ENCODE data around the gene GIT1. TPM values are rescaled to one million over a fixed set of nuclear protein-coding genes. Genes with fewer than 3 reads are reported as not detected.

Gene GIT1
- total and polyA plus RNA-seq, 2 of the 13 experiments (the other 11 are each of a cell fraction or from before 2014, with no cell fraction given), result 14.2 to 30.8 TPM

DNA sequence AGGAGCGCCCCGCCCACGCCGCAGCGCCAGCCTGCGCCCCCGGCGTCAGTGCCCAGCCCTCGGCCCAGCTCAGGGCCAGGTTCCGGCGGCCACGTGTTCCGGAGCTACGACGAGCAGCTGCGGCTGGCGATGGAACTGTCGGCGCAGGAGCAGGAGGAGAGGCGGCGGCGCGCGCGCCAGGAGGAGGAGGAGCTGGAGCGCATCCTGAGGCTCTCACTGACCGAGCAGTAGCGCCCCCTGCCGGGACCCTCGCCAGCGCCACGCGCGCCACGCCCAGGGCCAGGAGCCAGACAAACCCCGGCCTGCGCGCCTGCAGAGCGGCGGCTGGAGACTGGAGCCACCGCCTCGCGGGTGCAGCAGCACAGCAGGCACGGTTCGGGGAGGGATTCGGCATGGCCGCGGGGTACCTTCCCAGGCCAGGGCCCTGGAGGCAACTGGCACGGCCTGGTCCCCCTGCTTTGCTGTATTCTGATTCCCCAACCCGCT lies 23.9 kb upstream of the GIT1 start (continued):
- TF ChIP-seq ZNF746 (CRISPR knock-in tag; IDR thresholded peaks at IDR 0.05) (0 out of 2 replicates have a peak, but pooled peaks have one; percentile 18), MTA1 (CRISPR knock-in tag; IDR thresholded peaks at IDR 0.05; ENCODE audit: borderline replicate concordance) (0 out of 2 replicates have a peak, but pooled peaks have one; percentile 64), ZSCAN31 (CRISPR knock-in tag; IDR thresholded peaks at IDR 0.05; ENCODE audit: low read depth) (peak; percentile 23; the same call in 1 of the 2 replicates), RBM39 (IDR thresholded peaks at IDR 0.05; ENCODE audit: low read depth, low read length, poor library complexity, severe bottlenecking) (peak; percentile 54), GLI4 (CRISPR knock-in tag; IDR thresholded peaks at IDR 0.05; ENCODE audit: borderline replicate concordance) (no peak), ZNF713 (CRISPR knock-in tag; IDR thresholded peaks at IDR 0.05) (no peak), ZNF709 (CRISPR knock-in tag; IDR thresholded peaks at IDR 0.05) (0 out of 2 replicates have a peak, but pooled peaks have one; percentile 64), ZNF747 (CRISPR knock-in tag; IDR thresholded peaks at IDR 0.05; ENCODE audit: borderline replicate concordance) (peak; percentile 58; the same call in 1 of the 2 replicates), ZSCAN22 (CRISPR knock-in tag; IDR thresholded peaks at IDR 0.05) (0 out of 2 replicates have a peak, but pooled peaks have one; percentile 33), ZNF644 (CRISPR knock-in tag; IDR thresholded peaks at IDR 0.05; ENCODE audit: low read depth) (no peak), POLR2A (IDR thresholded peaks at IDR 0.05; ENCODE audit: insufficient read depth in 1 of 2, low read depth in 2 of 2, low read length in 2 of 2) (no peak)
- TF ChIP-seq, protein P1, sequence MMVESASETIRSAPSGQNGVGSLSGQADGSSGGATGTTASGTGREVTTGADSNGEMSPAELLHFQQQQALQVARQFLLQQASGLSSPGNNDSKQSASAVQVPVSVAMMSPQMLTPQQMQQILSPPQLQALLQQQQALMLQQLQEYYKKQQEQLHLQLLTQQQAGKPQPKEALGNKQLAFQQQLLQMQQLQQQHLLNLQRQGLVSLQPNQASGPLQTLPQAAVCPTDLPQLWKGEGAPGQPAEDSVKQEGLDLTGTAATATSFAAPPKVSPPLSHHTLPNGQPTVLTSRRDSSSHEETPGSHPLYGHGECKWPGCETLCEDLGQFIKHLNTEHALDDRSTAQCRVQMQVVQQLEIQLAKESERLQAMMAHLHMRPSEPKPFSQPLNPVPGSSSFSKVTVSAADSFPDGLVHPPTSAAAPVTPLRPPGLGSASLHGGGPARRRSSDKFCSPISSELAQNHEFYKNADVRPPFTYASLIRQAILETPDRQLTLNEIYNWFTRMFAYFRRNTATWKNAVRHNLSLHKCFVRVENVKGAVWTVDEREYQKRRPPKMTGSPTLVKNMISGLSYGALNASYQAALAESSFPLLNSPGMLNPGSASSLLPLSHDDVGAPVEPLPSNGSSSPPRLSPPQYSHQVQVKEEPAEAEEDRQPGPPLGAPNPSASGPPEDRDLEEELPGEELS (CRISPR knock-in tag; IDR thresholded peaks at IDR 0.05), result no peak; the same call in 1 of the 2 replicates
- TF ChIP-seq, protein P2, sequence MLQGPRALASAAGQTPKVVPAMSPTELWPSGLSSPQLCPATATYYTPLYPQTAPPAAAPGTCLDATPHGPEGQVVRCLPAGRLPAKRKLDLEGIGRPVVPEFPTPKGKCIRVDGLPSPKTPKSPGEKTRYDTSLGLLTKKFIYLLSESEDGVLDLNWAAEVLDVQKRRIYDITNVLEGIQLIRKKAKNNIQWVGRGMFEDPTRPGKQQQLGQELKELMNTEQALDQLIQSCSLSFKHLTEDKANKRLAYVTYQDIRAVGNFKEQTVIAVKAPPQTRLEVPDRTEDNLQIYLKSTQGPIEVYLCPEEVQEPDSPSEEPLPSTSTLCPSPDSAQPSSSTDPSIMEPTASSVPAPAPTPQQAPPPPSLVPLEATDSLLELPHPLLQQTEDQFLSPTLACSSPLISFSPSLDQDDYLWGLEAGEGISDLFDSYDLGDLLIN (CRISPR knock-in tag; IDR thresholded peaks at IDR 0.05; ENCODE audit: borderline replicate concordance), result no peak
- TF ChIP-seq, protein P3, sequence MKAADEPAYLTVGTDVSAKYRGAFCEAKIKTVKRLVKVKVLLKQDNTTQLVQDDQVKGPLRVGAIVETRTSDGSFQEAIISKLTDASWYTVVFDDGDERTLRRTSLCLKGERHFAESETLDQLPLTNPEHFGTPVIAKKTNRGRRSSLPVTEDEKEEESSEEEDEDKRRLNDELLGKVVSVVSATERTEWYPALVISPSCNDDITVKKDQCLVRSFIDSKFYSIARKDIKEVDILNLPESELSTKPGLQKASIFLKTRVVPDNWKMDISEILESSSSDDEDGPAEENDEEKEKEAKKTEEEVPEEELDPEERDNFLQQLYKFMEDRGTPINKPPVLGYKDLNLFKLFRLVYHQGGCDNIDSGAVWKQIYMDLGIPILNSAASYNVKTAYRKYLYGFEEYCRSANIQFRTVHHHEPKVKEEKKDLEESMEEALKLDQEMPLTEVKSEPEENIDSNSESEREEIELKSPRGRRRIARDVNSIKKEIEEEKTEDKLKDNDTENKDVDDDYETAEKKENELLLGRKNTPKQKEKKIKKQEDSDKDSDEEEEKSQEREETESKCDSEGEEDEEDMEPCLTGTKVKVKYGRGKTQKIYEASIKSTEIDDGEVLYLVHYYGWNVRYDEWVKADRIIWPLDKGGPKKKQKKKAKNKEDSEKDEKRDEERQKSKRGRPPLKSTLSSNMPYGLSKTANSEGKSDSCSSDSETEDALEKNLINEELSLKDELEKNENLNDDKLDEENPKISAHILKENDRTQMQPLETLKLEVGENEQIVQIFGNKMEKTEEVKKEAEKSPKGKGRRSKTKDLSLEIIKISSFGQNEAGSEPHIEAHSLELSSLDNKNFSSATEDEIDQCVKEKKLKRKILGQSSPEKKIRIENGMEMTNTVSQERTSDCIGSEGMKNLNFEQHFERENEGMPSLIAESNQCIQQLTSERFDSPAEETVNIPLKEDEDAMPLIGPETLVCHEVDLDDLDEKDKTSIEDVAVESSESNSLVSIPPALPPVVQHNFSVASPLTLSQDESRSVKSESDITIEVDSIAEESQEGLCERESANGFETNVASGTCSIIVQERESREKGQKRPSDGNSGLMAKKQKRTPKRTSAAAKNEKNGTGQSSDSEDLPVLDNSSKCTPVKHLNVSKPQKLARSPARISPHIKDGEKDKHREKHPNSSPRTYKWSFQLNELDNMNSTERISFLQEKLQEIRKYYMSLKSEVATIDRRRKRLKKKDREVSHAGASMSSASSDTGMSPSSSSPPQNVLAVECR (CRISPR knock-in tag; IDR thresholded peaks at IDR 0.05; ENCODE audit: borderline replicate concordance), result peak; percentile 73; the same call in 1 of the 2 replicates
- TF ChIP-seq, protein P4, sequence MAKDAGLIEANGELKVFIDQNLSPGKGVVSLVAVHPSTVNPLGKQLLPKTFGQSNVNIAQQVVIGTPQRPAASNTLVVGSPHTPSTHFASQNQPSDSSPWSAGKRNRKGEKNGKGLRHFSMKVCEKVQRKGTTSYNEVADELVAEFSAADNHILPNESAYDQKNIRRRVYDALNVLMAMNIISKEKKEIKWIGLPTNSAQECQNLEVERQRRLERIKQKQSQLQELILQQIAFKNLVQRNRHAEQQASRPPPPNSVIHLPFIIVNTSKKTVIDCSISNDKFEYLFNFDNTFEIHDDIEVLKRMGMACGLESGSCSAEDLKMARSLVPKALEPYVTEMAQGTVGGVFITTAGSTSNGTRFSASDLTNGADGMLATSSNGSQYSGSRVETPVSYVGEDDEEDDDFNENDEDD (CRISPR knock-in tag; IDR thresholded peaks at IDR 0.05; ENCODE audit: borderline replicate concordance), result peak; percentile 97
- TF ChIP-seq, protein P5, sequence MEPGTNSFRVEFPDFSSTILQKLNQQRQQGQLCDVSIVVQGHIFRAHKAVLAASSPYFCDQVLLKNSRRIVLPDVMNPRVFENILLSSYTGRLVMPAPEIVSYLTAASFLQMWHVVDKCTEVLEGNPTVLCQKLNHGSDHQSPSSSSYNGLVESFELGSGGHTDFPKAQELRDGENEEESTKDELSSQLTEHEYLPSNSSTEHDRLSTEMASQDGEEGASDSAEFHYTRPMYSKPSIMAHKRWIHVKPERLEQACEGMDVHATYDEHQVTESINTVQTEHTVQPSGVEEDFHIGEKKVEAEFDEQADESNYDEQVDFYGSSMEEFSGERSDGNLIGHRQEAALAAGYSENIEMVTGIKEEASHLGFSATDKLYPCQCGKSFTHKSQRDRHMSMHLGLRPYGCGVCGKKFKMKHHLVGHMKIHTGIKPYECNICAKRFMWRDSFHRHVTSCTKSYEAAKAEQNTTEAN (CRISPR knock-in tag; conservative IDR thresholded peaks at IDR 0.05), result no peak
- TF ChIP-seq, protein P6, sequence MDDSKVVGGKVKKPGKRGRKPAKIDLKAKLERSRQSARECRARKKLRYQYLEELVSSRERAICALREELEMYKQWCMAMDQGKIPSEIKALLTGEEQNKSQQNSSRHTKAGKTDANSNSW (CRISPR knock-in tag; IDR thresholded peaks at IDR 0.05; ENCODE audit: borderline replicate concordance), result 0 out of 2 replicates have a peak, but pooled peaks have one; percentile 61
